Left lung (tissue), 10 donors: ENCODE data around the gene HIGD2A. TPM values are rescaled to one million over a fixed set of nuclear protein-coding genes. Genes with fewer than 3 reads are reported as not detected.

Source experiments
- ATAC-seq: fragments of 200-7000 bp; cut with Tn5 transposase; one replicate; pipeline ENCODE4 v1.9.1; 2020; ENCODE audit warnings: moderate library complexity
- DNase-seq, 4 donors: peaks; one replicate each; pipeline ENCODE4 v3.0.0-alpha.2; 2013 to 2020
- H3K27ac ChIP-seq, 2 donors: fragments of 200-600 bp; sonication (generic) in 1 of 2; one replicate each; pipeline versions ENCODE4 v1.5.0 to v1.8.0; 2020 to 2021
- H3K27me3 ChIP-seq, 2 donors: fragments of 200-600 bp; sonication (generic) in 1 of 2; one replicate each; pipeline versions ENCODE4 v1.5.0 to v1.8.0; 2020 to 2021
- H3K36me3 ChIP-seq, 2 donors: fragments of 200-600 bp; sonication (generic) in 1 of 2; one replicate each; pipeline versions ENCODE4 v1.5.0 to v1.8.0; 2020 to 2021
- H3K4me1 ChIP-seq, 2 donors: fragments of 200-600 bp; one replicate each; pipeline ENCODE4 v1.8.0; 2021
- H3K4me3 ChIP-seq, 2 donors: fragments of 200-600 bp; sonication (generic) in 1 of 2; one replicate each; pipeline versions ENCODE4 v1.5.0 to v1.8.0; 2020 to 2021; ENCODE audit warnings: mild to moderate bottlenecking in 1 of 2
- H3K9me3 ChIP-seq, 2 donors: fragments of 200-600 bp; sonication (generic) in 1 of 2; one replicate each; pipeline versions ENCODE4 v1.5.0 to v1.8.0; 2020 to 2021
- intact Hi-C, 2 donors: fragments of 100-400 bp; cut with DNase I; formaldehyde crosslinking; loops; one replicate each; pipeline versions ENCODE4 v1.11.2 to v1.14.2; 2022
- polyA plus RNA-seq, 6 donors: library from polyadenylated mRNA; unstranded; fragments of 120-200 nt; gene quantifications; one replicate each; pipeline ENCODE4 v1.2.1, GENCODE V29; 2013; ENCODE audit not compliant: insufficient read length in 6 of 6
- total RNA-seq, 2 donors: library from RNA; stranded (reverse); fragmentation: NEBNext Ultra II Directional; extraction: Animal tissue kit (Norgen Biotek cat#: 25700); gene quantifications; one replicate each; pipeline ENCODE4 v1.2.1, GENCODE V29; 2021
- TF ChIP-seq, protein P1 (sequence below), 2 donors: fragments of 200-600 bp; sonication (generic) in 1 of 2; IDR thresholded peaks; one replicate each; pipeline versions ENCODE4 v1.5.0 to v1.8.0; 2021; ENCODE audit warnings: antibody characterized with exemption in 2 of 2
- donor health status: DM: no; HTN: yes; CAD: no.
- donor health status: DM: no; HTN: no; CAD: no.

Gene HIGD2A
- total and polyA plus RNA-seq, 8 donors: 77.7 to 110 (median 88.8) TPM

DNA sequence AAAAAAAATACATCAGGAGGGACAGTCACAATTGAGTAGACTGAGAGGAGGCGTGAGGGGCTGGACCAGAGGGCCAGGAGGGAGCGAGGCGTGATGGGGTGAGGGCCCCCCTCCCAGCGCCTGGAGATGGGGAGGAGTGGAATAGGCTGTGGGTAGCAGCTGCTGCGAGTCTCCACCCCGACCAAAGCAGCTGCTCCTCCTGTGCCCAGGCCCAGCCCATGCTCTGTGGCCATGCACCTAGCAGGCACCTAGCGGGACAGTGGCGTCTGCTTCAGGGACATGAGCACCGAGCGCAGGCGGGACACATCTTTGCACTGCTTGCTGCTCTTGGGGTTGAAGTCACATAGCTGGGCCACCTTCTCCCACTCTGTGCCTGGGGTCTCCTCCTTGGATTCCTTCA lies 4.0 kb downstream of the HIGD2A start:
- ATAC-seq: no peak
- no peak overlapping the region for H3K27ac ChIP-seq
- no peak overlapping the region for H3K4me3 ChIP-seq
- TF ChIP-seq, protein P1, sequence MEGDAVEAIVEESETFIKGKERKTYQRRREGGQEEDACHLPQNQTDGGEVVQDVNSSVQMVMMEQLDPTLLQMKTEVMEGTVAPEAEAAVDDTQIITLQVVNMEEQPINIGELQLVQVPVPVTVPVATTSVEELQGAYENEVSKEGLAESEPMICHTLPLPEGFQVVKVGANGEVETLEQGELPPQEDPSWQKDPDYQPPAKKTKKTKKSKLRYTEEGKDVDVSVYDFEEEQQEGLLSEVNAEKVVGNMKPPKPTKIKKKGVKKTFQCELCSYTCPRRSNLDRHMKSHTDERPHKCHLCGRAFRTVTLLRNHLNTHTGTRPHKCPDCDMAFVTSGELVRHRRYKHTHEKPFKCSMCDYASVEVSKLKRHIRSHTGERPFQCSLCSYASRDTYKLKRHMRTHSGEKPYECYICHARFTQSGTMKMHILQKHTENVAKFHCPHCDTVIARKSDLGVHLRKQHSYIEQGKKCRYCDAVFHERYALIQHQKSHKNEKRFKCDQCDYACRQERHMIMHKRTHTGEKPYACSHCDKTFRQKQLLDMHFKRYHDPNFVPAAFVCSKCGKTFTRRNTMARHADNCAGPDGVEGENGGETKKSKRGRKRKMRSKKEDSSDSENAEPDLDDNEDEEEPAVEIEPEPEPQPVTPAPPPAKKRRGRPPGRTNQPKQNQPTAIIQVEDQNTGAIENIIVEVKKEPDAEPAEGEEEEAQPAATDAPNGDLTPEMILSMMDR (IDR thresholded peaks at IDR 0.05): no peak
- intact Hi-C loops: no loop called here
- H3K36me3 ChIP-seq: peaks cover 0 to 71% of the 10 kb centered on the region in 2 donors
- no peak for DNase-seq
- no peaks in the 10 kb centered on the region for H3K27me3 ChIP-seq
- no peaks in the 10 kb centered on the region for H3K9me3 ChIP-seq
- H3K4me1 ChIP-seq: peaks cover 4 to 29% of the 10 kb centered on the region in 2 donors

DNA sequence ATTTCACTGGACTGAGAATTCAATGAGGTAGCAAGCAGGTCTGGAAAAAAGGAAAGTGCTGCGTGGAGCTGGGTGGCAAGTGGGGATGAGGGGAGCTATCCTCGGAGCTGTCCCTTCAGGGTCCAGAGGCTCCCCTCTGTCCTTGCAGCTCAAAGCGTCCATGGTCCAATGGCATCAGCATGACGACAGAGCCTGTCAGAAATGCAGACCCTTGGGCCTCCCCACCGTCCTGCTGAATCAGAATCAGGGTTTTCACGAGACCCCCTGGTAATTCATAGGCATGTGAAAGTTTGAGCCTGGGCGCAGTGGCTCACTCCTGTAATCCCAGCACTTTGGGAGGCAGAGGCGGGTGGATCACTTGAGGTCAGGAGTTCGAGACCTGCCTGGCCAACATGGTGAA lies 5.5 kb downstream of the HIGD2A start:
- Histone ChIP-seq H3K27me3 (no peaks in the 10 kb centered on the region), H3K27ac (no peak overlapping the region), H3K36me3 (peaks cover 0 to 85% of the 10 kb centered on the region in 2 donors), H3K9me3 (no peaks in the 10 kb centered on the region), H3K4me1 (peaks cover 0 to 21% of the 10 kb centered on the region in 2 donors), H3K4me3 (no peak overlapping the region)
- intact Hi-C loops: no loop called here
- no peak for DNase-seq
- ATAC-seq: no peak
- TF ChIP-seq, protein P1 (IDR thresholded peaks at IDR 0.05): no peak

DNA sequence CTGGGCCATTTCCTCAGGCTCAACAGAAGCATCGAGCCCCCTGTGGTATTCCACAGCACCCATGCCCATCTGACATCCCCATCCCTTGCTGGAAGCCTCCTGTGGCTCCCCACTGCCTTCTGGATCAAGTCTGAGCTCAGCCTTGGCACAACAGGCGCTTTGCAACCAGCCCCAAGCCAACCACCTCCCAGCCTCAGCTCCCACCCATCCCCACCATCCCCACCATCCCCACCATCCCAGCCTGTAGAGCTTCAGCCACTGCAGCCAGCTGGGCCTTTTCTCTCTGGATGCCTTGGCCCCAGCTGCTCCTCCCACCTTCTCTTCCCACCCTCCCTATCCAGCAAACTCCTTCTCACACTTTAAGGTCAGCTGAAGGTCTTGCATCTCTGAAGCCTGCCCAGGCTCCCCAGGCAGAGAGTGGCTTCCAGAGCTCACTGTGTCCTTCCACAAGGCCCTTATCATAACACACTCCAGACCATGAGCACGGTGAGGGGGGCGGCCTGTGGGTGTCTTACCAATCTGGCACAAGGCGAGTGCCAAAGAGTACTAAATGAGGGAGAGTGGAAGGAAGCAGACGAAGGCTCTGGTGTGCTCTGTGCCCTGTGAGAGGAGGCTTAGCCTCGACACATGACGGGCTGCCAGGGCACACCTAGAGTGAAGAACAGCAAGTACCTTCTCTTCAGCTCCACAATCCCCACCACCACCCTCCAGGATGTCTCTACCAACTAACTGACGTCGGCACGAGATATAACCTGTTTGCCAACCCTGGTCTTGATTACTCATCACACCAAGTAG lies 6.5 kb downstream of the HIGD2A start:
- no peaks in the 10 kb centered on the region for H3K27me3 ChIP-seq
- peak; percentile 27 for ATAC-seq
- H3K27ac ChIP-seq: no peak overlapping the region

DNA sequence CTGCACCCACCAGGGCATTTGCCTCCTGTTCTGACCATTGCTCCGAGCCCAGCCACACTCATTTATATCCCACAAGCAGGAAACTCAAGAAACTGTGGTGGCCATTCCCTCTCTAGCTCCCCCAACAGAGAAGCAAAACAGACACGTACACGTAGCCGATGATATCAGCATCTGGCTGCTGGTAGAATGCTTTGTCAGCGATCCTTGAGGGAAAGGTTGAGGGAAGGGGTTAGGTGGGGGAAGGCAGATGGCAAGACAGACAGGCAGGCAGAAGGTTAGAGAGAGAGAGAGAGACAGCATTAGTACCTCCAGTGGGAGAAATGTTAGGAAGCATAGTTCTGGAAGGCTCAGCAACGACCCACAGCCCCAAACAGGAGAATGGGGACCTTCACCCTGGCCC lies 7.8 kb downstream of the HIGD2A start:
- ATAC-seq: no peak
- intact Hi-C loops: no loop called here
- Histone ChIP-seq H3K9me3 (no peaks in the 10 kb centered on the region), H3K36me3 (peaks cover 0 to 92% of the 10 kb centered on the region in 2 donors), H3K27ac (no peak overlapping the region), H3K4me1 (peaks cover 0 to 3% of the 10 kb centered on the region in 2 donors), H3K4me3 (no peak overlapping the region), H3K27me3 (no peaks in the 10 kb centered on the region)
- TF ChIP-seq, protein P1 (IDR thresholded peaks at IDR 0.05): no peak
- peak in 1 of 4 donors; percentile 25 for DNase-seq

More for the DNA sequence above, 6.5 kb downstream of the HIGD2A start:
- Histone ChIP-seq H3K4me1 (peaks cover 0 to 13% of the 10 kb centered on the region in 2 donors), H3K4me3 (no peak overlapping the region), H3K9me3 (no peaks in the 10 kb centered on the region), H3K36me3 (peaks cover 0 to 94% of the 10 kb centered on the region in 2 donors)
- DNase-seq: peak in 2 of 4 donors; percentile 54 to 83
- intact Hi-C loops: no loop called here
- TF ChIP-seq, protein P1 (IDR thresholded peaks at IDR 0.05): no peak

DNA sequence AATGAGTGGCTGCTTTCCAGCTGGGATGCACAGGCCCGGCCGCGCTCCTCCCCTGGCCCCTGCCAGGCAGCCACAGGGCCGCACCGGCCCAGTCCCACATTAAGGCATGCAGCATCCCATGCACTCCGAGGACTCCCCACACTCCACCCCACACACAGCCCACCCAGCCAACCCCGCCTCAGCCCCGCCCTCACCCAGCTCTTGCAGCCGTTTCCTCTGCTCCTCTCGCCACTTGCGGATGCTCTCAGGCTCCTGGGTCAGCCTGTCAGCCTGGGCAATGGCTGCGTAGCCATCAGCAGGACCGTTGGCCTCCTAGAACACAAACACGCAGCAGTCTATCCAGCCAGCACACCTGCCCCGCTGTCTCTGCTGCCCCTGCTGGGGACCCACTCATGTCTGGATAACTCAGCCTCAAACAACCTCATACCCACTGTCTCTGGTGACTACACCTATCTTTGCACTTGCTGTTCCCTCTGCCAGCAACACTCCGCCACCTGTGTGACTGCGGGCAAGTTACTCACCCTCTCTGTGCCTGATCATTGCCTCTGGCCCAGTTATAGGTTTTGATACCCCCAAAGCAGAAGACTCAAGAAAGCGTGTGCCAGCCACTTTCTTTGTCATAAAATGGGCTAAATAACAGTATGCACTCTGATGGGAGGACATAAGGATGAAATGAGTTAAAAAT lies 9.3 kb downstream of the HIGD2A start:
- no peaks in the 10 kb centered on the region for H3K9me3 ChIP-seq
- peaks cover 0 to 77% of the 10 kb centered on the region in 2 donors for H3K36me3 ChIP-seq
- TF ChIP-seq, protein P1 (IDR thresholded peaks at IDR 0.05): no peak
- no peak overlapping the region for H3K4me3 ChIP-seq
- no peak overlapping the region for H3K27ac ChIP-seq
- DNase-seq: no peak
- intact Hi-C loops: no loop called here
- H3K4me1 ChIP-seq: no peaks in the 10 kb centered on the region
- no peak for ATAC-seq
- no peaks in the 10 kb centered on the region for H3K27me3 ChIP-seq
